Measurements from ENCODE around the gene OTOGL.

DNA sequence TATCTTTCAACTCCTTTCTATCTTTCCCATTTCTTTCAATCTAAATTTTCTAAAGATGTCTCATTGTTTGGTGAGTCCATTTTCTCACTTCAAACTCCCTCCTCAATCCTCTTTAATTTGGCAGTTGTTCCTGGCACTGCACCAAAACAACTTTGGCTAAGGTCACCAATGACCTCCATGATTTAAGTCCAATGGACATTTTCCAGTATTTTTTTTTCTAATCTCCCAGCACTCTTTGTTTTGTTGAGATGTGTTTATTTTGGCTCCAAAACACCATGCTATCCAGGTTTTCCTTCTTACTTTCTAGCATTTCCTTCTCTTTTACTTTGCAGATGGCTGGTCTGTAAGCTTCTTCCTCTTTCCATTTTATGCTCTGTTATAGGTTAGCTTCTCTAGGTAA is 42.5 kb upstream of the OTOGL start:
- TF ChIP-seq, protein P1, sequence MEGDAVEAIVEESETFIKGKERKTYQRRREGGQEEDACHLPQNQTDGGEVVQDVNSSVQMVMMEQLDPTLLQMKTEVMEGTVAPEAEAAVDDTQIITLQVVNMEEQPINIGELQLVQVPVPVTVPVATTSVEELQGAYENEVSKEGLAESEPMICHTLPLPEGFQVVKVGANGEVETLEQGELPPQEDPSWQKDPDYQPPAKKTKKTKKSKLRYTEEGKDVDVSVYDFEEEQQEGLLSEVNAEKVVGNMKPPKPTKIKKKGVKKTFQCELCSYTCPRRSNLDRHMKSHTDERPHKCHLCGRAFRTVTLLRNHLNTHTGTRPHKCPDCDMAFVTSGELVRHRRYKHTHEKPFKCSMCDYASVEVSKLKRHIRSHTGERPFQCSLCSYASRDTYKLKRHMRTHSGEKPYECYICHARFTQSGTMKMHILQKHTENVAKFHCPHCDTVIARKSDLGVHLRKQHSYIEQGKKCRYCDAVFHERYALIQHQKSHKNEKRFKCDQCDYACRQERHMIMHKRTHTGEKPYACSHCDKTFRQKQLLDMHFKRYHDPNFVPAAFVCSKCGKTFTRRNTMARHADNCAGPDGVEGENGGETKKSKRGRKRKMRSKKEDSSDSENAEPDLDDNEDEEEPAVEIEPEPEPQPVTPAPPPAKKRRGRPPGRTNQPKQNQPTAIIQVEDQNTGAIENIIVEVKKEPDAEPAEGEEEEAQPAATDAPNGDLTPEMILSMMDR (IDR thresholded peaks at IDR 0.05): no peak
- TF ChIP-seq EP300 (IDR thresholded peaks at IDR 0.05): no peak

All from ovary (tissue), 3 donors.